GM12878 (cell line): ENCODE measurements around the gene C1orf174. TPM values are rescaled to one million over a fixed set of nuclear protein-coding genes. Genes with fewer than 3 reads are reported as not detected.

Source experiments
- CHD4 ChIP-seq: fragments of 200-600 bp; sonication (generic); IDR thresholded peaks from 2 replicates; pipeline ENCODE4 v1.6.1; 2016; ENCODE audit warnings: mild to moderate bottlenecking
- FOXM1 ChIP-seq: IDR thresholded peaks from 2 replicates; pipeline ENCODE4 v1.6.1; 2012; ENCODE audit warnings: low read depth, mild to moderate bottlenecking, inconsistent platforms, low read length, moderate library complexity
- GATAD2B ChIP-seq: fragments of 450-650 bp; conservative IDR thresholded peaks from 2 replicates; pipeline ENCODE4 v1.6.1; 2017; ENCODE audit warnings: low read depth, mild to moderate bottlenecking, moderate library complexity
- MEF2B ChIP-seq: fragments of 450-650 bp; IDR thresholded peaks from 2 replicates; pipeline ENCODE4 v1.6.1; 2018; ENCODE audit warnings: mild to moderate bottlenecking, moderate library complexity; ENCODE audit not compliant: partially characterized antibody, poor library complexity, severe bottlenecking
- NBN ChIP-seq: fragments of 450-650 bp; IDR thresholded peaks from 2 replicates; pipeline ENCODE4 v1.6.1; 2016
- STAT3 ChIP-seq: IDR thresholded peaks from 2 replicates; pipeline ENCODE4 v1.6.1; 2011; ENCODE audit warnings: low read depth, low read length, improper control_type of control experiment
- SUPT20H ChIP-seq: IDR thresholded peaks from 2 replicates; pipeline ENCODE4 v1.6.1; 2011; ENCODE audit warnings: low read depth, mild to moderate bottlenecking, low read length, moderate library complexity, borderline replicate concordance; ENCODE audit not compliant: control insufficient read depth
- YY1 ChIP-seq: IDR thresholded peaks from 2 replicates; pipeline ENCODE4 v1.6.1; 2011; ENCODE audit warnings: low read depth, mild to moderate bottlenecking, low read length
- polyA plus RNA-seq, 11 experiments: library from polyadenylated mRNA; depleted of rRNA in 4 of 11; unstranded in 6 of 11; stranded (reverse) in 5 of 11; fragments of >200 nt; fragmentation: Nextera tagmentation in 4 of 11; fragmentation: Illumina TruSeq in 1 of 11; extraction: Ambion mirVana in 4 of 11; extraction: Trizol in 1 of 11; gene quantifications; 1 replicate in 1 of 11; 2 replicates in 10 of 11; pipeline versions ENCODE4 v1.2.1 to v1.2.3, GENCODE V29; 2011 to 2016; ENCODE audit warnings: inconsistent platforms in 2 of 11, missing spikeins in 2 of 11, low read depth in 1 of 11
- total RNA-seq, 4 experiments: library from RNA; depleted of rRNA in 3 of 4; stranded (reverse); fragments of >200 nt in 3 of 4; fragmentation: Illumina TruSeq in 1 of 4; extraction: Trizol in 1 of 4; gene quantifications; 2 replicates each; pipeline versions ENCODE4 v1.2.1 to v1.2.3, GENCODE V29; 2013 to 2021
- TF ChIP-seq, protein P1 (sequence below): fragments of 450-650 bp; IDR thresholded peaks from 2 replicates; pipeline ENCODE4 v1.6.1; 2018; ENCODE audit warnings: mild to moderate bottlenecking, low read depth, moderate library complexity; ENCODE audit not compliant: partially characterized antibody
- TF ChIP-seq, protein P2 (sequence below): IDR thresholded peaks from 2 replicates; pipeline ENCODE4 v1.6.1; 2011; ENCODE audit warnings: mild to moderate bottlenecking, low read depth, low read length, moderate library complexity; ENCODE audit not compliant: insufficient replicate concordance
- TF ChIP-seq, protein P3 (sequence below): fragments of 450-650 bp; IDR thresholded peaks from 2 replicates; pipeline ENCODE4 v1.6.1; 2014; ENCODE audit warnings: mild to moderate bottlenecking
- TF ChIP-seq, protein P4 (sequence below): fragments of 450-650 bp; IDR thresholded peaks from 2 replicates; pipeline ENCODE4 v1.6.1; 2016; ENCODE audit warnings: mild to moderate bottlenecking, moderate library complexity, borderline replicate concordance

Gene C1orf174
- total and polyA plus RNA-seq, 10 of the 15 experiments (the other 5 are each of a cell fraction or from before 2014, with no cell fraction given) = 17.5 to 35.4 (median 25.1) TPM

DNA sequence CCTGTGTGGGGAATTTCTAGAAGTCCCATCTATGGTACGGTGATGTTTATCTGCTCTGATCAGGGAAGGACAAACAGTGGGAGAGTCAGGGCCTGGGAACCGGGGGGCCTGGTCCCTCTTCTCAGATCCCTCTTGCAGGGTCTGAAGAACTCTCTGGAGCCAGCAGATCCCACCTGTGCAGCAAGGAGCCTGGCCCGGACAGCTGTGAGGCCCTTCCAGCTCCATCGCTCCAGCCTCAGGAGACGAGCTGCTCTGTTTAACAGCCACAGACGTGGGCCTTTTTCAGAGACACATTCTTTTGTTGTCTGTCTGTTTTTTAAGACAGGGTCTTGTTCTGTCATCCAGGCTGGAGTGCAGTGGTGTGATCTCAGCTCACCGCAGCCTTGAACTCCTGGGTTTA is 14.5 kb downstream of the C1orf174 start (continued):
- TF ChIP-seq, protein P1, sequence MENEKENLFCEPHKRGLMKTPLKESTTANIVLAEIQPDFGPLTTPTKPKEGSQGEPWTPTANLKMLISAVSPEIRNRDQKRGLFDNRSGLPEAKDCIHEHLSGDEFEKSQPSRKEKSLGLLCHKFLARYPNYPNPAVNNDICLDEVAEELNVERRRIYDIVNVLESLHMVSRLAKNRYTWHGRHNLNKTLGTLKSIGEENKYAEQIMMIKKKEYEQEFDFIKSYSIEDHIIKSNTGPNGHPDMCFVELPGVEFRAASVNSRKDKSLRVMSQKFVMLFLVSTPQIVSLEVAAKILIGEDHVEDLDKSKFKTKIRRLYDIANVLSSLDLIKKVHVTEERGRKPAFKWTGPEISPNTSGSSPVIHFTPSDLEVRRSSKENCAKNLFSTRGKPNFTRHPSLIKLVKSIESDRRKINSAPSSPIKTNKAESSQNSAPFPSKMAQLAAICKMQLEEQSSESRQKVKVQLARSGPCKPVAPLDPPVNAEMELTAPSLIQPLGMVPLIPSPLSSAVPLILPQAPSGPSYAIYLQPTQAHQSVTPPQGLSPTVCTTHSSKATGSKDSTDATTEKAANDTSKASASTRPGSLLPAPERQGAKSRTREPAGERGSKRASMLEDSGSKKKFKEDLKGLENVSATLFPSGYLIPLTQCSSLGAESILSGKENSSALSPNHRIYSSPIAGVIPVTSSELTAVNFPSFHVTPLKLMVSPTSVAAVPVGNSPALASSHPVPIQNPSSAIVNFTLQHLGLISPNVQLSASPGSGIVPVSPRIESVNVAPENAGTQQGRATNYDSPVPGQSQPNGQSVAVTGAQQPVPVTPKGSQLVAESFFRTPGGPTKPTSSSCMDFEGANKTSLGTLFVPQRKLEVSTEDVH = no peak
- TF ChIP-seq, protein P2, sequence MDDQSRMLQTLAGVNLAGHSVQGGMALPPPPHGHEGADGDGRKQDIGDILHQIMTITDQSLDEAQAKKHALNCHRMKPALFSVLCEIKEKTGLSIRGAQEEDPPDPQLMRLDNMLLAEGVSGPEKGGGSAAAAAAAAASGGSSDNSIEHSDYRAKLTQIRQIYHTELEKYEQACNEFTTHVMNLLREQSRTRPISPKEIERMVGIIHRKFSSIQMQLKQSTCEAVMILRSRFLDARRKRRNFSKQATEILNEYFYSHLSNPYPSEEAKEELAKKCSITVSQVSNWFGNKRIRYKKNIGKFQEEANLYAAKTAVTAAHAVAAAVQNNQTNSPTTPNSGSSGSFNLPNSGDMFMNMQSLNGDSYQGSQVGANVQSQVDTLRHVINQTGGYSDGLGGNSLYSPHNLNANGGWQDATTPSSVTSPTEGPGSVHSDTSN = no peak
- TF ChIP-seq GATAD2B (no peak), MEF2B (no peak), NBN (no peak), STAT3 (no peak), YY1 (no peak), FOXM1 (no peak), CHD4 (no peak), SUPT20H (no peak)
- TF ChIP-seq, protein P3, sequence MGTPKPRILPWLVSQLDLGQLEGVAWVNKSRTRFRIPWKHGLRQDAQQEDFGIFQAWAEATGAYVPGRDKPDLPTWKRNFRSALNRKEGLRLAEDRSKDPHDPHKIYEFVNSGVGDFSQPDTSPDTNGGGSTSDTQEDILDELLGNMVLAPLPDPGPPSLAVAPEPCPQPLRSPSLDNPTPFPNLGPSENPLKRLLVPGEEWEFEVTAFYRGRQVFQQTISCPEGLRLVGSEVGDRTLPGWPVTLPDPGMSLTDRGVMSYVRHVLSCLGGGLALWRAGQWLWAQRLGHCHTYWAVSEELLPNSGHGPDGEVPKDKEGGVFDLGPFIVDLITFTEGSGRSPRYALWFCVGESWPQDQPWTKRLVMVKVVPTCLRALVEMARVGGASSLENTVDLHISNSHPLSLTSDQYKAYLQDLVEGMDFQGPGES = no peak
- TF ChIP-seq, protein P4, sequence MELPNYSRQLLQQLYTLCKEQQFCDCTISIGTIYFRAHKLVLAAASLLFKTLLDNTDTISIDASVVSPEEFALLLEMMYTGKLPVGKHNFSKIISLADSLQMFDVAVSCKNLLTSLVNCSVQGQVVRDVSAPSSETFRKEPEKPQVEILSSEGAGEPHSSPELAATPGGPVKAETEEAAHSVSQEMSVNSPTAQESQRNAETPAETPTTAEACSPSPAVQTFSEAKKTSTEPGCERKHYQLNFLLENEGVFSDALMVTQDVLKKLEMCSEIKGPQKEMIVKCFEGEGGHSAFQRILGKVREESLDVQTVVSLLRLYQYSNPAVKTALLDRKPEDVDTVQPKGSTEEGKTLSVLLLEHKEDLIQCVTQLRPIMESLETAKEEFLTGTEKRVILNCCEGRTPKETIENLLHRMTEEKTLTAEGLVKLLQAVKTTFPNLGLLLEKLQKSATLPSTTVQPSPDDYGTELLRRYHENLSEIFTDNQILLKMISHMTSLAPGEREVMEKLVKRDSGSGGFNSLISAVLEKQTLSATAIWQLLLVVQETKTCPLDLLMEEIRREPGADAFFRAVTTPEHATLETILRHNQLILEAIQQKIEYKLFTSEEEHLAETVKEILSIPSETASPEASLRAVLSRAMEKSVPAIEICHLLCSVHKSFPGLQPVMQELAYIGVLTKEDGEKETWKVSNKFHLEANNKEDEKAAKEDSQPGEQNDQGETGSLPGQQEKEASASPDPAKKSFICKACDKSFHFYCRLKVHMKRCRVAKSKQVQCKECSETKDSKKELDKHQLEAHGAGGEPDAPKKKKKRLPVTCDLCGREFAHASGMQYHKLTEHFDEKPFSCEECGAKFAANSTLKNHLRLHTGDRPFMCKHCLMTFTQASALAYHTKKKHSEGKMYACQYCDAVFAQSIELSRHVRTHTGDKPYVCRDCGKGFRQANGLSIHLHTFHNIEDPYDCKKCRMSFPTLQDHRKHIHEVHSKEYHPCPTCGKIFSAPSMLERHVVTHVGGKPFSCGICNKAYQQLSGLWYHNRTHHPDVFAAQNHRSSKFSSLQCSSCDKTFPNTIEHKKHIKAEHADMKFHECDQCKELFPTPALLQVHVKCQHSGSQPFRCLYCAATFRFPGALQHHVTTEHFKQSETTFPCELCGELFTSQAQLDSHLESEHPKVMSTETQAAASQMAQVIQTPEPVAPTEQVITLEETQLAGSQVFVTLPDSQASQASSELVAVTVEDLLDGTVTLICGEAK = no peak
- TF ChIP-seq, all 136 proteins: peak for 0
